Measurements from ENCODE around the gene TRIML1. TPM values are rescaled to one million over a fixed set of nuclear protein-coding genes. Genes with fewer than 3 reads are reported as not detected.

Gene TRIML1
- total RNA-seq, 1 experiment from 2014 or later, result not detected

DNA sequence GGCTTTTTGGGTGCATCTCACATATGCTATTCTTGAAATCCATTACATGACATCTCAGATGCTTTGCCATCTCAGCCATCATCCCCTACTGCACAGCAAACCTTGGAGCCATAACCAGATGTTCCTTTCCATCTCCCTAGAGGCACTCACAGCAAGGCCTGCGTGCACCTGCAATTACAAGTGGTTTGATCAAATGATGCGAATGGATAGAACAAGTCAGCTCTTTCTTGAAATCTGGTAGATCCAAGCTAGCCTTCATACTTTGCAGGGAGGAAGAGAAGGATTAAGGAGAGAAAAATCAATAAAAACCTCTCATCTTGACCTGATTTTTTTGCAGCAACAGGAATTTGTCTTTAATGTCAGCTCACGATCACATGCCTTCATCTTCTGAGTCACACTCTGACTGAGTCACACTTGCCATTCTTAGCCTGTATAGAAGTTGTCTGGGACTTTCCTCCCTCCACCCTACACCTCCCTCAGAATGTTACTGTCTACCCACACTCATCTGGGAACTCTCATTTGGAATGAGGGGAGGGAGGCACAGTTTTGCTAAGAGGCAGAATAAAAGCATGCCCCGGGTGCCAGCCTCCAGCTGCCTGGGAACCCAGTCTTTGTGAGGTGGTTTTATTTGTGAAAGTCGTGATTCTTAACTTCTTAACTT, 11.9 kb upstream of the TRIML1 start:
- no peaks in the 10 kb centered on the region for H4K20me1 ChIP-seq (ENCODE audit: insufficient read depth)
- no peaks in the 10 kb centered on the region for H3K27me3 ChIP-seq (ENCODE audit: insufficient read depth, low read length)
- no peak overlapping the region for H2AFZ ChIP-seq (ENCODE audit: low read depth, low read length, poor library complexity, severe bottlenecking)
- peak; percentile 92 for ATAC-seq
- H3K4me3 ChIP-seq (replicated peaks in 1 of 2; ENCODE audit: low read depth in 1 of 2, low read length in 2 of 2), result peak overlapping the region in 1 of 2 experiments; percentile 13; a peak in 1 of 4 replicates
- no TSS peak for BruUV-seq (replicated peaks)
- H3K9me3 ChIP-seq (ENCODE audit: control insufficient read depth in 1 of 2, insufficient read depth in 1 of 2, low read depth in 1 of 2, low read length in 2 of 2), result no peaks in the 10 kb centered on the region
- no peaks in the 10 kb centered on the region for H3K36me3 ChIP-seq (ENCODE audit: control insufficient read depth in 1 of 2, insufficient read depth in 2 of 2, low read length in 2 of 2)
- intact Hi-C loops (cut with micrococcal nuclease), result no loop called here
- H3K27ac ChIP-seq (ENCODE audit: low read depth, low read length), result peak overlapping the region; percentile 58
- peak; percentile 86 for DNase-seq (ENCODE audit: low read depth, low spot score)
- H3K9ac ChIP-seq (ENCODE audit: low read length), result peak overlapping the region; percentile 35; the same call in 1 of the 2 replicates
- peaks cover 15 to 39% of the 10 kb centered on the region in 2 experiments for H3K4me1 ChIP-seq (ENCODE audit: control insufficient read depth in 1 of 2, insufficient read depth in 2 of 2, low read length in 2 of 2)
- peak overlapping the region; percentile 58 for H3K4me2 ChIP-seq (ENCODE audit: low read length)
- POLR2A ChIA-PET, result interaction anchor here (1.1 kb wide), 1 partner anchor 18 kb away, joined by 3 read pairs; the partner anchor contains the start of gene TRIML2
- RAD21 ChIA-PET (ENCODE audit: low non-redundant PET in 1 of 2, low total read pairs in 2 of 2, uncharacterized antibody in 2 of 2, unreplicated experiment in 2 of 2), result no interaction called here
- no peaks in the 10 kb centered on the region for H3K9me2 ChIP-seq (ENCODE audit: insufficient read depth)
- CTCF ChIA-PET, result no interaction called here
- H3K79me2 ChIP-seq (ENCODE audit: insufficient read depth, low read length), result no peaks in the 10 kb centered on the region
- no peak for TF ChIP-seq CEBPB (IDR thresholded peaks at IDR 0.05; ENCODE audit: low read depth)
- no peak for TF ChIP-seq POLR2A (IDR thresholded peaks at IDR 0.05; ENCODE audit: borderline replicate concordance, extremely low read depth, insufficient read depth, insufficient read length)
- TF ChIP-seq ELF1 (IDR thresholded peaks at IDR 0.05; ENCODE audit: borderline replicate concordance, low read depth), result no peak
- TF ChIP-seq EZH2 (IDR thresholded peaks at IDR 0.05), result no peak
- TF ChIP-seq, protein P1, sequence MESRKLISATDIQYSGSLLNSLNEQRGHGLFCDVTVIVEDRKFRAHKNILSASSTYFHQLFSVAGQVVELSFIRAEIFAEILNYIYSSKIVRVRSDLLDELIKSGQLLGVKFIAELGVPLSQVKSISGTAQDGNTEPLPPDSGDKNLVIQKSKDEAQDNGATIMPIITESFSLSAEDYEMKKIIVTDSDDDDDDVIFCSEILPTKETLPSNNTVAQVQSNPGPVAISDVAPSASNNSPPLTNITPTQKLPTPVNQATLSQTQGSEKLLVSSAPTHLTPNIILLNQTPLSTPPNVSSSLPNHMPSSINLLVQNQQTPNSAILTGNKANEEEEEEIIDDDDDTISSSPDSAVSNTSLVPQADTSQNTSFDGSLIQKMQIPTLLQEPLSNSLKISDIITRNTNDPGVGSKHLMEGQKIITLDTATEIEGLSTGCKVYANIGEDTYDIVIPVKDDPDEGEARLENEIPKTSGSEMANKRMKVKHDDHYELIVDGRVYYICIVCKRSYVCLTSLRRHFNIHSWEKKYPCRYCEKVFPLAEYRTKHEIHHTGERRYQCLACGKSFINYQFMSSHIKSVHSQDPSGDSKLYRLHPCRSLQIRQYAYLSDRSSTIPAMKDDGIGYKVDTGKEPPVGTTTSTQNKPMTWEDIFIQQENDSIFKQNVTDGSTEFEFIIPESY (IDR thresholded peaks at IDR 0.05; ENCODE audit: extremely low read depth, insufficient replicate concordance, low read length), result no peak
- TF ChIP-seq SRF (IDR thresholded peaks at IDR 0.05; ENCODE audit: low read depth), result peak; percentile 69
- TF ChIP-seq POLR2AphosphoS5 (IDR thresholded peaks at IDR 0.05; ENCODE audit: low read depth, low read length), result peak; percentile 49; the same call in 1 of the 2 replicates
- TF ChIP-seq FOSL1 (IDR thresholded peaks at IDR 0.05; ENCODE audit: low read depth), result peak; percentile 98
- TF ChIP-seq, protein P2, sequence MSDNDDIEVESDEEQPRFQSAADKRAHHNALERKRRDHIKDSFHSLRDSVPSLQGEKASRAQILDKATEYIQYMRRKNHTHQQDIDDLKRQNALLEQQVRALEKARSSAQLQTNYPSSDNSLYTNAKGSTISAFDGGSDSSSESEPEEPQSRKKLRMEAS (IDR thresholded peaks at IDR 0.05), result peak; percentile 65
- no peak for TF ChIP-seq ZNF274 (IDR thresholded peaks at IDR 0.05; ENCODE audit: low read depth, low read length)
- TF ChIP-seq, protein P3, sequence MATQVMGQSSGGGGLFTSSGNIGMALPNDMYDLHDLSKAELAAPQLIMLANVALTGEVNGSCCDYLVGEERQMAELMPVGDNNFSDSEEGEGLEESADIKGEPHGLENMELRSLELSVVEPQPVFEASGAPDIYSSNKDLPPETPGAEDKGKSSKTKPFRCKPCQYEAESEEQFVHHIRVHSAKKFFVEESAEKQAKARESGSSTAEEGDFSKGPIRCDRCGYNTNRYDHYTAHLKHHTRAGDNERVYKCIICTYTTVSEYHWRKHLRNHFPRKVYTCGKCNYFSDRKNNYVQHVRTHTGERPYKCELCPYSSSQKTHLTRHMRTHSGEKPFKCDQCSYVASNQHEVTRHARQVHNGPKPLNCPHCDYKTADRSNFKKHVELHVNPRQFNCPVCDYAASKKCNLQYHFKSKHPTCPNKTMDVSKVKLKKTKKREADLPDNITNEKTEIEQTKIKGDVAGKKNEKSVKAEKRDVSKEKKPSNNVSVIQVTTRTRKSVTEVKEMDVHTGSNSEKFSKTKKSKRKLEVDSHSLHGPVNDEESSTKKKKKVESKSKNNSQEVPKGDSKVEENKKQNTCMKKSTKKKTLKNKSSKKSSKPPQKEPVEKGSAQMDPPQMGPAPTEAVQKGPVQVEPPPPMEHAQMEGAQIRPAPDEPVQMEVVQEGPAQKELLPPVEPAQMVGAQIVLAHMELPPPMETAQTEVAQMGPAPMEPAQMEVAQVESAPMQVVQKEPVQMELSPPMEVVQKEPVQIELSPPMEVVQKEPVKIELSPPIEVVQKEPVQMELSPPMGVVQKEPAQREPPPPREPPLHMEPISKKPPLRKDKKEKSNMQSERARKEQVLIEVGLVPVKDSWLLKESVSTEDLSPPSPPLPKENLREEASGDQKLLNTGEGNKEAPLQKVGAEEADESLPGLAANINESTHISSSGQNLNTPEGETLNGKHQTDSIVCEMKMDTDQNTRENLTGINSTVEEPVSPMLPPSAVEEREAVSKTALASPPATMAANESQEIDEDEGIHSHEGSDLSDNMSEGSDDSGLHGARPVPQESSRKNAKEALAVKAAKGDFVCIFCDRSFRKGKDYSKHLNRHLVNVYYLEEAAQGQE (IDR thresholded peaks at IDR 0.05; ENCODE audit: low read depth), result no peak
- peak; percentile 66 for TF ChIP-seq SIN3A (IDR thresholded peaks at IDR 0.05; ENCODE audit: low read depth)
- TF ChIP-seq, protein P4, sequence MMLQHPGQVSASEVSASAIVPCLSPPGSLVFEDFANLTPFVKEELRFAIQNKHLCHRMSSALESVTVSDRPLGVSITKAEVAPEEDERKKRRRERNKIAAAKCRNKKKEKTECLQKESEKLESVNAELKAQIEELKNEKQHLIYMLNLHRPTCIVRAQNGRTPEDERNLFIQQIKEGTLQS (IDR thresholded peaks at IDR 0.05), result peak; percentile 72; the same call in 1 of the 2 replicates
- no peak for TF ChIP-seq ZFX (IDR thresholded peaks at IDR 0.05)
- peak; percentile 97 for TF ChIP-seq JUND (IDR thresholded peaks at IDR 0.05)
- TF ChIP-seq SP1 (IDR thresholded peaks at IDR 0.05; ENCODE audit: low read depth), result peak; percentile 91
- peak; percentile 16 for TF ChIP-seq YY1 (IDR thresholded peaks at IDR 0.05; ENCODE audit: extremely low read depth, insufficient replicate concordance, low read depth, low read length)
- peak; percentile 91 for TF ChIP-seq TCF7L2 (IDR thresholded peaks at IDR 0.05; ENCODE audit: borderline replicate concordance, extremely low read depth, insufficient read depth, insufficient read length)
- TF ChIP-seq, protein P5, sequence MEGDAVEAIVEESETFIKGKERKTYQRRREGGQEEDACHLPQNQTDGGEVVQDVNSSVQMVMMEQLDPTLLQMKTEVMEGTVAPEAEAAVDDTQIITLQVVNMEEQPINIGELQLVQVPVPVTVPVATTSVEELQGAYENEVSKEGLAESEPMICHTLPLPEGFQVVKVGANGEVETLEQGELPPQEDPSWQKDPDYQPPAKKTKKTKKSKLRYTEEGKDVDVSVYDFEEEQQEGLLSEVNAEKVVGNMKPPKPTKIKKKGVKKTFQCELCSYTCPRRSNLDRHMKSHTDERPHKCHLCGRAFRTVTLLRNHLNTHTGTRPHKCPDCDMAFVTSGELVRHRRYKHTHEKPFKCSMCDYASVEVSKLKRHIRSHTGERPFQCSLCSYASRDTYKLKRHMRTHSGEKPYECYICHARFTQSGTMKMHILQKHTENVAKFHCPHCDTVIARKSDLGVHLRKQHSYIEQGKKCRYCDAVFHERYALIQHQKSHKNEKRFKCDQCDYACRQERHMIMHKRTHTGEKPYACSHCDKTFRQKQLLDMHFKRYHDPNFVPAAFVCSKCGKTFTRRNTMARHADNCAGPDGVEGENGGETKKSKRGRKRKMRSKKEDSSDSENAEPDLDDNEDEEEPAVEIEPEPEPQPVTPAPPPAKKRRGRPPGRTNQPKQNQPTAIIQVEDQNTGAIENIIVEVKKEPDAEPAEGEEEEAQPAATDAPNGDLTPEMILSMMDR (IDR thresholded peaks at IDR 0.05 in 2 of 3, conservative IDR thresholded peaks at IDR 0.05 in 1 of 3; ENCODE audit: borderline replicate concordance in 1 of 3, insufficient read depth in 1 of 3, low read depth in 2 of 3, low read length in 2 of 3), result no peak

All from HCT116 (cell line).